ENCODE data around the gene GRID1. TPM values are rescaled to one million over a fixed set of nuclear protein-coding genes. Genes with fewer than 3 reads are reported as not detected.

The GRID1 gene
- total RNA-seq, 1 experiment from 2014 or later = not detected

DNA sequence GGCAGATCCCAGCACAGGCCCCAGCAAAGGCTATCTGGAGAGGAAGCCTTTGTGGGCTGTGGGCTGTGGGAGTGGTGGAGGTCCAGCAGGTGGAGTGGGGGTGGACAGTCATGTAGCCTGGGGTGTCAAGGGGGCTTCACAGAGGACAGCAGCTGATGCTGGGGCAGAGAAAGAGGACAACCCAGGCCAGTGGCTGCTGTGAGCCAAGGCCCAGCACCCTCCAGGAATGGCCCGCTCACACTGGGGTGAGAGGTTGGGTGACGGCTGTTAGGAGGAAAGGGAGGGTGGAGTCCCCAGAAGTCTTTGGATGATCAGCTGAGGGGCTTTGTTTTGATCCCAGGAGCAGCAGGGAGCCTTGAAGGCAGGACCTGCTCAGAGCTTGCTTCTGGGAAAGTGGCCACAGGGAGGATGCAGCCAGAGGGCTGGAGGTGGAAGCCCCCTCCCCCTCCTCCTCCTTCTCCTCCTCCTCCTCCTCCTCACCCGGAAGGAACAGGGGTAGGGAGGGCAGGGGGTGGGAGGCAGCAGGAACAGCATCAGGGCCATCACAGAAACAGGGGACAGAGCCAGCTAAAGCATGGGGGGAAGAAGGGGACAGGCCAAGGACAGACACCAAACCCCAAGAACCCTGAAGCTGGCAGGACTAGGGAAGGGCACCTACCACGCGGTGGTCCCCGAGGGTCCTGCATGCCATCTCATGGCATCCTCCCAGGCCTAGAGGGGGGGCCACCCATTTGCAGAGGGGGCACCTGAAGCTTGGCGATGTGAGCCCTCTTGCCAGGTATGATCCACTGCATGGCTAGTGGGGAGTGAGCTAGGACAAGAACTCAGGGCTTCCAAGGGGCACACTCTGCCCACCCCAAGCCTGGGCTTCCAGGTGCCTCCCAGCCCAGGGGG is 144.9 kb downstream of the GRID1 start:
- peaks cover 6% of the 10 kb centered on the region; the same call in 1 of the 2 replicates for H3K27me3 ChIP-seq (ENCODE audit: insufficient read depth, low read depth)
- intact Hi-C loops (cut with micrococcal nuclease; ENCODE audit: unreplicated experiment) = no loop called here
- no peak for TF ChIP-seq EZH2 (IDR thresholded peaks at IDR 0.05; ENCODE audit: low read depth)
- H3K27ac ChIP-seq = no peak overlapping the region
- H3K4me2 ChIP-seq = no peak overlapping the region
- no peak for DNase-seq
- H3F3A ChIP-seq (ENCODE audit: insufficient read depth, low read depth) = no peaks in the 10 kb centered on the region
- POLR2A ChIA-PET (ENCODE audit: unreplicated experiment) = no interaction called here
- no peaks in the 10 kb centered on the region for H4K20me1 ChIP-seq (ENCODE audit: insufficient read depth)
- no peaks in the 10 kb centered on the region for H3K4me1 ChIP-seq (replicated peaks; ENCODE audit: insufficient read depth)
- no TSS peak for BruUV-seq (replicated peaks)
- CTCF ChIA-PET = no interaction called here
- H3K9me3 ChIP-seq (ENCODE audit: insufficient read depth, low read depth) = no peaks in the 10 kb centered on the region
- H3K9me2 ChIP-seq (ENCODE audit: insufficient read depth) = no peaks in the 10 kb centered on the region
- no peaks in the 10 kb centered on the region for H3K79me2 ChIP-seq (ENCODE audit: low read depth)
- no peak overlapping the region for H2AFZ ChIP-seq
- H3K4me3 ChIP-seq = no peak overlapping the region
- no peaks in the 10 kb centered on the region for H3K36me3 ChIP-seq (ENCODE audit: low read depth)

DNA sequence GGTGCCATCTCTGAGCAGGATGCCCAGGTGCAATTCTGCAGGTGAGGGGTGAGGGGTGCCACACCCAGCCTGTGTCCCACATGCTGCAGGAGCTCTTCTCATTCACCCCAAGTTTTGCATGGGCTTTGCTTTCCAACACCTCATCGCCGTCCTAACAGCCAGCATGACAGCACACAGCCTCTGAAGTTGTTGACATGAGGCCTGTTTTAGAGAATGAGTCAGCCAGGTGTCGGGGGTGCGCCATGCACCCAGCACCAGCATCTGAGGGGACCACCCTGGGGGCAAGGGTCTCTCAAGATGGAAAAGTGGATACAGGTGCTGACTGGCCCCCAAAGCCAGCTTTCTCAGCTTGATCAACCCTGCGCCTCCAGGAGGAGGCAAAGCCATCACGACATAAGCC is 146.0 kb downstream of the GRID1 start:
- no peaks in the 10 kb centered on the region for H3K79me2 ChIP-seq (ENCODE audit: low read depth)
- BruUV-seq (replicated peaks) = no TSS peak
- no peaks in the 10 kb centered on the region for H3K36me3 ChIP-seq (ENCODE audit: low read depth)
- H3F3A ChIP-seq (ENCODE audit: insufficient read depth, low read depth) = no peaks in the 10 kb centered on the region
- ChIA-PET CTCF (no interaction called here), POLR2A (ENCODE audit: unreplicated experiment) (no interaction called here)
- H3K4me1 ChIP-seq (replicated peaks; ENCODE audit: insufficient read depth) = no peaks in the 10 kb centered on the region
- H3K4me2 ChIP-seq = no peak overlapping the region
- DNase-seq = no peak
- intact Hi-C loops (cut with micrococcal nuclease; ENCODE audit: unreplicated experiment) = no loop called here
- H2AFZ ChIP-seq = no peak overlapping the region
- peaks cover 9% of the 10 kb centered on the region; the same call in 1 of the 2 replicates for H3K27me3 ChIP-seq (ENCODE audit: insufficient read depth, low read depth)
- H3K4me3 ChIP-seq = no peak overlapping the region
- TF ChIP-seq, protein P1, sequence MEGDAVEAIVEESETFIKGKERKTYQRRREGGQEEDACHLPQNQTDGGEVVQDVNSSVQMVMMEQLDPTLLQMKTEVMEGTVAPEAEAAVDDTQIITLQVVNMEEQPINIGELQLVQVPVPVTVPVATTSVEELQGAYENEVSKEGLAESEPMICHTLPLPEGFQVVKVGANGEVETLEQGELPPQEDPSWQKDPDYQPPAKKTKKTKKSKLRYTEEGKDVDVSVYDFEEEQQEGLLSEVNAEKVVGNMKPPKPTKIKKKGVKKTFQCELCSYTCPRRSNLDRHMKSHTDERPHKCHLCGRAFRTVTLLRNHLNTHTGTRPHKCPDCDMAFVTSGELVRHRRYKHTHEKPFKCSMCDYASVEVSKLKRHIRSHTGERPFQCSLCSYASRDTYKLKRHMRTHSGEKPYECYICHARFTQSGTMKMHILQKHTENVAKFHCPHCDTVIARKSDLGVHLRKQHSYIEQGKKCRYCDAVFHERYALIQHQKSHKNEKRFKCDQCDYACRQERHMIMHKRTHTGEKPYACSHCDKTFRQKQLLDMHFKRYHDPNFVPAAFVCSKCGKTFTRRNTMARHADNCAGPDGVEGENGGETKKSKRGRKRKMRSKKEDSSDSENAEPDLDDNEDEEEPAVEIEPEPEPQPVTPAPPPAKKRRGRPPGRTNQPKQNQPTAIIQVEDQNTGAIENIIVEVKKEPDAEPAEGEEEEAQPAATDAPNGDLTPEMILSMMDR (conservative IDR thresholded peaks at IDR 0.05) = no peak
- TF ChIP-seq EZH2 (IDR thresholded peaks at IDR 0.05; ENCODE audit: low read depth) = no peak
- H3K27ac ChIP-seq = no peak overlapping the region
- H3K9me3 ChIP-seq (ENCODE audit: insufficient read depth, low read depth) = no peaks in the 10 kb centered on the region
- H3K9me2 ChIP-seq (ENCODE audit: insufficient read depth) = no peaks in the 10 kb centered on the region
- no peaks in the 10 kb centered on the region for H4K20me1 ChIP-seq (ENCODE audit: insufficient read depth)

DNA sequence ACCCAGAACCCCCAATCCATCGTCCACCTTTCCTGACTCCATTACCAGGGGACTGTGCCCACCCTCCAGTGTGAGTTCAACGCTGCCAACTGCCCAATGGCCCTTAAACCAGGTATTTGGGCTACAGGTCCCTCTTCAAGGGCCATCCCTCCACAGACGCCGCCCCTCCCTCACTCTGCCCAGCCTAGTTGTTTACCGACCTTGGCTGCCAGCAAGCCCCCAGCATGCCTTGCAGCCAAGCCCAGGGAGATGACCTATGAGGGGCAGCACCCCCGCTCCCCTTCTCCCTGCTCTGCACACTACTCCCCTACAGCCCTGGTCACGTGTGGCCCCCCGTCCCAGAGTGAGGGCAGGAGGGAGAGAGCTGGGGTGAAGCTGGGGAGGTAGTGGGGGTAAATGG is 147.3 kb downstream of the GRID1 start:
- no peaks in the 10 kb centered on the region for H3K79me2 ChIP-seq (ENCODE audit: low read depth)
- no peaks in the 10 kb centered on the region for H3K9me2 ChIP-seq (ENCODE audit: insufficient read depth)
- BruUV-seq (replicated peaks) = no TSS peak
- no peaks in the 10 kb centered on the region for H3F3A ChIP-seq (ENCODE audit: insufficient read depth, low read depth)
- no peaks in the 10 kb centered on the region for H3K9me3 ChIP-seq (ENCODE audit: insufficient read depth, low read depth)
- ChIA-PET POLR2A (ENCODE audit: unreplicated experiment) (no interaction called here), CTCF (no interaction called here)
- H3K4me1 ChIP-seq (replicated peaks; ENCODE audit: insufficient read depth) = no peaks in the 10 kb centered on the region
- no peak overlapping the region for H3K27ac ChIP-seq
- no peak for TF ChIP-seq EZH2 (IDR thresholded peaks at IDR 0.05; ENCODE audit: low read depth)
- TF ChIP-seq, protein P1 (conservative IDR thresholded peaks at IDR 0.05) = no peak
- no peak overlapping the region for H2AFZ ChIP-seq
- intact Hi-C loops (cut with micrococcal nuclease; ENCODE audit: unreplicated experiment) = no loop called here
- no peak overlapping the region for H3K4me2 ChIP-seq
- H3K36me3 ChIP-seq (ENCODE audit: low read depth) = no peaks in the 10 kb centered on the region
- no peak for DNase-seq
- H3K27me3 ChIP-seq (ENCODE audit: insufficient read depth, low read depth) = peaks cover 12% of the 10 kb centered on the region; the same call in 1 of the 2 replicates
- no peak overlapping the region for H3K4me3 ChIP-seq
- H4K20me1 ChIP-seq (ENCODE audit: insufficient read depth) = no peaks in the 10 kb centered on the region
